ENCODE measurements around the gene KIF15. TPM values are rescaled to one million over a fixed set of nuclear protein-coding genes. Genes with fewer than 3 reads are reported as not detected.

The KIF15 gene, protein sequence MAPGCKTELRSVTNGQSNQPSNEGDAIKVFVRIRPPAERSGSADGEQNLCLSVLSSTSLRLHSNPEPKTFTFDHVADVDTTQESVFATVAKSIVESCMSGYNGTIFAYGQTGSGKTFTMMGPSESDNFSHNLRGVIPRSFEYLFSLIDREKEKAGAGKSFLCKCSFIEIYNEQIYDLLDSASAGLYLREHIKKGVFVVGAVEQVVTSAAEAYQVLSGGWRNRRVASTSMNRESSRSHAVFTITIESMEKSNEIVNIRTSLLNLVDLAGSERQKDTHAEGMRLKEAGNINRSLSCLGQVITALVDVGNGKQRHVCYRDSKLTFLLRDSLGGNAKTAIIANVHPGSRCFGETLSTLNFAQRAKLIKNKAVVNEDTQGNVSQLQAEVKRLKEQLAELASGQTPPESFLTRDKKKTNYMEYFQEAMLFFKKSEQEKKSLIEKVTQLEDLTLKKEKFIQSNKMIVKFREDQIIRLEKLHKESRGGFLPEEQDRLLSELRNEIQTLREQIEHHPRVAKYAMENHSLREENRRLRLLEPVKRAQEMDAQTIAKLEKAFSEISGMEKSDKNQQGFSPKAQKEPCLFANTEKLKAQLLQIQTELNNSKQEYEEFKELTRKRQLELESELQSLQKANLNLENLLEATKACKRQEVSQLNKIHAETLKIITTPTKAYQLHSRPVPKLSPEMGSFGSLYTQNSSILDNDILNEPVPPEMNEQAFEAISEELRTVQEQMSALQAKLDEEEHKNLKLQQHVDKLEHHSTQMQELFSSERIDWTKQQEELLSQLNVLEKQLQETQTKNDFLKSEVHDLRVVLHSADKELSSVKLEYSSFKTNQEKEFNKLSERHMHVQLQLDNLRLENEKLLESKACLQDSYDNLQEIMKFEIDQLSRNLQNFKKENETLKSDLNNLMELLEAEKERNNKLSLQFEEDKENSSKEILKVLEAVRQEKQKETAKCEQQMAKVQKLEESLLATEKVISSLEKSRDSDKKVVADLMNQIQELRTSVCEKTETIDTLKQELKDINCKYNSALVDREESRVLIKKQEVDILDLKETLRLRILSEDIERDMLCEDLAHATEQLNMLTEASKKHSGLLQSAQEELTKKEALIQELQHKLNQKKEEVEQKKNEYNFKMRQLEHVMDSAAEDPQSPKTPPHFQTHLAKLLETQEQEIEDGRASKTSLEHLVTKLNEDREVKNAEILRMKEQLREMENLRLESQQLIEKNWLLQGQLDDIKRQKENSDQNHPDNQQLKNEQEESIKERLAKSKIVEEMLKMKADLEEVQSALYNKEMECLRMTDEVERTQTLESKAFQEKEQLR (N-terminal part only)
- 1.5 and 5.8 TPM in 2 replicates for total RNA-seq

DNA sequence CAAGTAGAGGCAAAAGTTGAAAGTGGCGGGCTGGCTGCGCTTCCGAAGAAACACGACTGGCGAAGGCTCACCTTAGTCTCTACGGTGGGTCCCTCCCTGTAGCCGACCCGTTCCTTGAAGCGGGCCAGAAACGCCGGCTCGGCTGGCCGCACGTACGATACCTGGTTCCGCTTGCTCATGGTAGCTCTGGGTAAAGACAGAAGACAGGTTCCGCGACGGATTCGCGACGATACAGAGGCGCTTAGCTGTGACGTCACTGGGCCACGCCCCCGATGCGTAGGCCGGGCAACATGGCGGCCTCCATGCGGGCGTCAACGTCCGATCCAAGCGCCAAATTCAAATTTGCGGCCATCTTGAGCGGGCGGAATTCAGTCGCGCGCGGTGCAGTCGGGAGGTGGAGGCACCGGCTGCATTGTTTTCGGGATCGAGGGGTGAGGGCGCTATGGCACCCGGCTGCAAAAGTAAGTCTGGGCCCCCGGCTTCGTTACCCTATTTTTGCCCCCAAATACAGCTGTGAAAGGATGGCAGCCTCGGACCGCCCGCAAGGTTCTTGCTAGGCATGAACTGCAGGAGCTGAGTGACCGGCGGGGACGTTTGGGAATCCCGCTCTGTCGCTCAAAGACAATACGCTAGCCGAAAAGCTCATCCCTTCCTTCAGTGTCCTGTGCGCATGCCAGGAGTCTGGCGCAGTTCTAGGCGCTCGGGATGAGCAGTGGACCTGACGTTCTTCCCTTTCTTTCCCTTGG lies at the start of gene KIF15, which contains the start of gene KIAA1143:
Gene KIF15, plus strand, starts transcription at position 371 of the 746 bp plus-strand sequence. Its CDS starts 72 bp downstream, at position 443.
Gene KIAA1143, minus strand, starts transcription at position 196 of the 746 bp plus-strand sequence. Its CDS starts 17 bp downstream, at position 179.

DNA sequence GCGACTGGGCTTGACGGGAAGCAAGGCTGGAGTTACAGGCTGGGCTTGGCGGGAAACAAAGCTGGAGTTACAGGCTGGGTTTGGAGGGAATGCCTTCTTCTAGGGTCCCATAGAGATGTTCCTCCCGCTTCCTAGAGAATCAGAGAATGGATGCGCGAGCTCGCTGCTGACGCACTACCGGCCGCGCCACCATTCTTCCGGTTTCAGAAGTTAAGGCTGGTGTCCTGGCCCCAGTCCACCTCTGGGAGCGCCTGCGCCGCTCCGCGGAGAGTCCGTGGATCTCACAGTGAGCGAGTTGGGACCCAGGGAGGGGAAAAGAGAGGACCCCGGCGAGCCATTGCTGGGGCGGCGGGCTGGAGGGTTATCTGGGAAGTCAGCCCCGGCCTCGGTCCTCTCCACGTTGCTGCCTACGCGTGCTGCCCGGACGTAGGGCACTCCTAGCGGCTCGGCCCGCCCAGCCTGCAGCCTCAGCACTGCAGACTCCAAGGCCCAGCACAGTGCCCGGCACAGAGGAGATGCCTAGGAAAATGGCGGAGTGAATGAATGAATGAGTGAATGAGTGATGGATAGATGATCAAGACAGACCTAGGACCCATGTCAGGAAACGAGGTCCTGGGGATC lies 49.0 kb upstream of the KIF15 start, which contains the start of gene ZNF502:
Gene ZNF502, plus strand, starts transcription at position 206 of the 621 bp plus-strand sequence. CDS start 7,602 bp downstream, outside the sequence.

DNA sequence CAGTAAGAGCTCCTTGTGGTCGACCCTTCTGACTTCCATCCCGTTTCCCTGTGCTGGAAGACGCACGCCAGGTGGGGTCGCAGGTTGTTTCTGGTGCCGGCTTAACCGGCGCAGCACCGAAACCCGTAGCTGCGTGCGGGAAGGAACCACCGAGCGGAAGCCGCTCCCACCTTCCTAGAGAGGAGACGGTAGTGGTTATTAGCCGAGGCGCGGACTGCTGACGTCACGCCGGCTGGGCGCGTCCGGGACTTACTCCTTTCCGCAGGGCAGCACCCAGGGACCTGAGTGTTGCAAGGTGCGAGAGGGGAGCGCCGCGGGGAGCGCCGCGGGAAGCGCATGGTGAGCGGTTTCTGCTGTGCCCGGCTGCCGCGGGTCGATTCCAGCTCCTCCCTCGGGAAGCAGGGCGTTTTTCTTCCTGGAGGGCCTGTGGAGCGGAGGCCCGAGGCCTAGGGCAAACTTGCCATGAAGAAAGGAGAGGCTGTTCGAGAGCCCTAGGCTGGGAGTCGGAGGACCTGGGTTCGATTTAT lies 32.1 kb upstream of the KIF15 start, which contains the start of gene ZNF501:
Gene ZNF501, plus strand, starts transcription at position 252 of the 527 bp plus-strand sequence. CDS start 4,787 bp downstream, outside the sequence.

DNA sequence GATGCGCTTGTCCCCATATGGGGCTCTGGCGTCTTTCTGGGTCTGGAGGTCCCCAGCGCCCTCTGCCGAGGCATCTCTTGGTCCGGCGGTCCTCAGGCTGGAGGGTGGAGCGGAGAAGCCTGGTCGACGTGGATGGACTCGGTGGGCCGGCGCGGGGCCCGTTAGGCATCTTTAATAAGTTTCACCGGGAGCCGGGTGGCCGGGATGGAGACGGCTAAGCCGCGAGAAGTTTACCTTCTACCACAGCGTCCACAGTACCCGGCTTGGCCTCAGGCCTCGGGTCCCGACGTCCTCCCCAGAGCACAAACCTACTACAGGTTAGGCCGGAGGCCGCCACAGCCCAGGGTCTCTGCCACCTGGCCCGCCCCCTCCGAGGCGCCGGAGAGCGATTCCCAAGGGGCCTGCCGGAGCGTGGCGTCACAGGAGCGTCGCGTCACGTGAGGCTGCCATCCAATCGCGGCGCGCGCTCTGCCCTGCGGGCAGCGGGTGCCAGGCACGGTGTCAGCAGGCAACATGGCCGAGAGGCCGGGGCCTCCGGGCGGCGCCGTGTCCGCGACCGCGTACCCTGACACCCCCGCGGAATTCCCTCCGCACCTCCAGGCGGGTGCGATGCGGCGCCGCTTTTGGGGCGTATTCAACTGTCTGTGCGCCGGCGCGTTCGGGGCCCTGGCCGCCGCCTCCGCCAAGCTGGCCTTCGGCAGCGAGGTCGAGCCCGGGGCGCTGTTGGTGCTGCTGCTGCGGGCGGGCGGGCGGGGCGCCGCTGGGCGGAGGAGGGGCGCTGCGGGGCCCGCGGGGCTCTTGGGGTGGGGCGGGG lies 100.0 kb downstream of the KIF15 start, which contains the start of gene TMEM42:
Gene TMEM42, plus strand, starts transcription at position 501 of the 814 bp plus-strand sequence. Its CDS starts 13 bp downstream, at position 514.

DNA sequence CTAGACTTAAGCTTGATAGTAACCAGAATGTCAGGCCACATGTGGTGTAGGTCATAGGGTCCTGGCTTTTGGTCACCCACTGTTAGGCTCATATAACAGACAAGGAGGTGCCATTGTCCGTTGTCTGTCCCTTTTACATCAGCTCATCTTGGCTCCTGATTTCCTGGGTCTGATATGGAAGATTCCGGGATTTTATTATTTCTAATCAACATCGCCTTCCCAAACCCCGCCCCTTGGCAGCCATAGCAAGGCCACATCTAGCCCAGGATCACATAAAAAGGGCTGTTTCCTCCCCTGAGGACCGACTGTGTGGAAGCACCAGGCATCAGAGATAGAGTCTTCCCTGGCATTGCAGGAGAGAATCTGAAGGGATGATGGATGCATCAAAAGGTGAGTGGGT lies 112.7 kb downstream of the KIF15 start, which contains the start of gene TGM4:
Gene TGM4, plus strand, starts transcription at position 301 of the 400 bp plus-strand sequence. Its CDS starts 71 bp downstream, at position 372.

Other genes starting within 250 kb of the KIF15 start
- 4.2 and 8.6 TPM in 2 replicates for gene ZKSCAN7, start 206.6 kb upstream of the KIF15 start, total RNA-seq
- 2.2 and 4.2 TPM in 2 replicates for gene ZNF660, start 176.8 kb upstream of the KIF15 start, total RNA-seq
- 19.4 and 21.1 TPM in 2 replicates for gene ZNF197, start 136.8 kb upstream of the KIF15 start, total RNA-seq
- 18.5 and 18.7 TPM in 2 replicates for gene ZNF35, start 113.1 kb upstream of the KIF15 start, total RNA-seq
- 4.9 and 5.9 TPM in 2 replicates for gene ZNF502, start 49.1 kb upstream of the KIF15 start, total RNA-seq
- 5.6 and 7.6 TPM in 2 replicates for gene ZNF501, start 32.2 kb upstream of the KIF15 start, total RNA-seq
- 18.1 and 19.1 TPM in 2 replicates for gene KIAA1143, start 175 bp upstream of the KIF15 start, total RNA-seq
- 7.8 and 14.3 TPM in 2 replicates for gene TMEM42, start 100.1 kb downstream of the KIF15 start, total RNA-seq
- gene TGM4, start 112.8 kb downstream of the KIF15 start, total RNA-seq: not detected in 2 replicates
- gene ZDHHC3, start 214.4 kb downstream of the KIF15 start, total RNA-seq: 27.9 and 44.3 TPM in 2 replicates
- 43.8 and 65.0 TPM in 2 replicates for gene EXOSC7, start 214.4 kb downstream of the KIF15 start, total RNA-seq